ENCODE results near the gene NCAM2.
"Not testable (repeated sequence)": the region's sequence is repeated elsewhere in the genome, so short reads cannot be mapped to it uniquely, and the experiment has no call there.

NCAM2 gene

DNA sequence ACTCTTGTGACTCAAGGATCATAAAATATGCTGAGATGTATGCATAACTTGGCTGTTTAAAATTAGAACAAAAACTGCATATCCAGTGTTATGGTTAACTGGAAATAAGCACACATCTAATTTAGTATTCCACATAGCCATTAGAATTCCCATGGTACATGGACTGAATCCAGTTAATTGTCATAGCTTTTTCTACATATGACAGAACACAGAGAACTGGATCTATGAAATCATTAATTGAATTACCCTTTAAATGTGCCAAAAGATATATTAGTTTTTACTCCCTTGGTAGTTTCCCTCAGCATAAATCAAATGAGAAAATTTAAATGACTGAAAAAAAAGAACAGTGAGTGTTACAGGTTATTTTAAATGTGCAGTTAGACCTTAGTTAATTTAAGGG is 395.9 kb downstream of the NCAM2 start:
- H3K27me3 ChIP-seq (ENCODE audit: control insufficient read depth, insufficient read depth, low read length, poor library complexity, severe bottlenecking) = no peaks in the 10 kb centered on the region
- H3K36me3 ChIP-seq (ENCODE audit: control insufficient read depth, insufficient read depth, low read length) = no peaks in the 10 kb centered on the region
- no peaks in the 10 kb centered on the region for H3K9me3 ChIP-seq (ENCODE audit: control insufficient read depth, low read length)
- H3K4me3 ChIP-seq (ENCODE audit: insufficient read depth, low read depth, low read length) = no peak overlapping the region
- H3K4me1 ChIP-seq (ENCODE audit: control insufficient read depth, insufficient read depth, low read length) = no peaks in the 10 kb centered on the region
- H3K27ac ChIP-seq (ENCODE audit: insufficient read depth, low read depth, low read length, poor library complexity, severe bottlenecking) = no peak overlapping the region

- no peaks in the 10 kb centered on the region for H3K4me1 ChIP-seq (ENCODE audit: control insufficient read depth, insufficient read depth, low read length)
- H3K4me3 ChIP-seq (ENCODE audit: insufficient read depth, low read depth, low read length) = no peak overlapping the region
- no peak overlapping the region for H3K27ac ChIP-seq (ENCODE audit: insufficient read depth, low read depth, low read length, poor library complexity, severe bottlenecking)
- WGBS, 2 experiments = 93 to 94% methylated on average over 4 of the region's 4 CpGs
- no peaks in the 10 kb centered on the region for H3K27me3 ChIP-seq (ENCODE audit: control insufficient read depth, insufficient read depth, low read length, poor library complexity, severe bottlenecking)
- no peaks in the 10 kb centered on the region for H3K36me3 ChIP-seq (ENCODE audit: control insufficient read depth, insufficient read depth, low read length)
- H3K9me3 ChIP-seq (ENCODE audit: control insufficient read depth, low read length) = no peaks in the 10 kb centered on the region
Observed at GRCh38 chr21:21396424-21396823, 398.2 kb downstream of the NCAM2 start.

- no peaks in the 10 kb centered on the region for H3K27me3 ChIP-seq (ENCODE audit: control insufficient read depth, insufficient read depth, low read length, poor library complexity, severe bottlenecking)
- 89 to 96% methylated on average over 7 of the region's 7 CpGs for WGBS, 2 experiments
- no peak overlapping the region for H3K4me3 ChIP-seq (ENCODE audit: insufficient read depth, low read depth, low read length)
Observed at GRCh38 chr21:21397464-21397863, 399.3 kb downstream of the NCAM2 start.

GRCh38 chr21:21401444-21401843 is 403.2 kb downstream of the NCAM2 start:
- Histone ChIP-seq H3K36me3 (ENCODE audit: control insufficient read depth, insufficient read depth, low read length) (no peaks in the 10 kb centered on the region), H3K27ac (ENCODE audit: insufficient read depth, low read depth, low read length, poor library complexity, severe bottlenecking) (no peak overlapping the region), H3K4me1 (ENCODE audit: control insufficient read depth, insufficient read depth, low read length) (no peaks in the 10 kb centered on the region), H3K9me3 (ENCODE audit: control insufficient read depth, low read length) (no peaks in the 10 kb centered on the region), H3K27me3 (ENCODE audit: control insufficient read depth, insufficient read depth, low read length, poor library complexity, severe bottlenecking) (no peaks in the 10 kb centered on the region), H3K4me3 (ENCODE audit: insufficient read depth, low read depth, low read length) (no peak overlapping the region)

More at GRCh38 chr21:21397464-21397863, 399.3 kb downstream of the NCAM2 start:
- Histone ChIP-seq H3K9me3 (ENCODE audit: control insufficient read depth, low read length) (no peaks in the 10 kb centered on the region), H3K27ac (ENCODE audit: insufficient read depth, low read depth, low read length, poor library complexity, severe bottlenecking) (no peak overlapping the region), H3K36me3 (ENCODE audit: control insufficient read depth, insufficient read depth, low read length) (no peaks in the 10 kb centered on the region), H3K4me1 (ENCODE audit: control insufficient read depth, insufficient read depth, low read length) (no peaks in the 10 kb centered on the region)

- H3K36me3 ChIP-seq (ENCODE audit: control insufficient read depth, insufficient read depth, low read length) = not testable (repeated sequence)
Observed at GRCh38 chr21:21402187-21402586, 404.0 kb downstream of the NCAM2 start.

DNA sequence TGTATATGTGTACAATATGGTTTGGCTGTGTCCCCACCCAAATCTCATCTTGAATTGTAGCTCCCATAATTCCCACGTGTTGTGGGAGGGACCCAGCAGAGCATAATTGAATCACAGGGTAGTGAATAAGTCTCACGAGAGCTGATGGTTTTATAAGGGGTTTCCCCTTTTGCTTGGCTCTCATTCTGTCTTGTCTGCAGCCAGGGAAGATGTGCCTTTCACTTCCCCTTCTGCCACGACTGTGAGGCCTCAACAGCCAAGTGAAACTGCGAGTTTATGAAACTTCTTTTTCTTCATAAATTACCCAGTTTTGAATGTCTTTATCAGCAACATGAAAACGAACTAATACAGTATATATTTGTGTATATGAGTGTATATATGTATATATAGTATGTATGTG is 406.1 kb downstream of the NCAM2 start:
- H3K27me3 ChIP-seq (ENCODE audit: control insufficient read depth, insufficient read depth, low read length, poor library complexity, severe bottlenecking); H3K36me3 ChIP-seq (ENCODE audit: control insufficient read depth, insufficient read depth, low read length); H3K4me1 ChIP-seq (ENCODE audit: control insufficient read depth, insufficient read depth, low read length); H3K4me3 ChIP-seq (ENCODE audit: insufficient read depth, low read depth, low read length); H3K9me3 ChIP-seq (ENCODE audit: control insufficient read depth, low read length); H3K27ac ChIP-seq (ENCODE audit: insufficient read depth, low read depth, low read length, poor library complexity, severe bottlenecking): not testable (repeated sequence)
- WGBS, 2 experiments = 96 to 99% methylated on average over 4 of the region's 5 CpGs

More at GRCh38 chr21:21402187-21402586, 404.0 kb downstream of the NCAM2 start:
- not testable (repeated sequence) for H3K4me1 ChIP-seq (ENCODE audit: control insufficient read depth, insufficient read depth, low read length); H3K27me3 ChIP-seq (ENCODE audit: control insufficient read depth, insufficient read depth, low read length, poor library complexity, severe bottlenecking); H3K9me3 ChIP-seq (ENCODE audit: control insufficient read depth, low read length); H3K27ac ChIP-seq (ENCODE audit: insufficient read depth, low read depth, low read length, poor library complexity, severe bottlenecking); H3K4me3 ChIP-seq (ENCODE audit: insufficient read depth, low read depth, low read length)
- WGBS, 2 experiments = 91 to 96% methylated on average over 3 of the region's 3 CpGs

GRCh38 chr21:21406921-21407320 is 408.7 kb downstream of the NCAM2 start:
- Histone ChIP-seq H3K36me3 (ENCODE audit: control insufficient read depth, insufficient read depth, low read length) (no peaks in the 10 kb centered on the region), H3K27me3 (ENCODE audit: control insufficient read depth, insufficient read depth, low read length, poor library complexity, severe bottlenecking) (no peaks in the 10 kb centered on the region), H3K4me1 (ENCODE audit: control insufficient read depth, insufficient read depth, low read length) (no peaks in the 10 kb centered on the region), H3K27ac (ENCODE audit: insufficient read depth, low read depth, low read length, poor library complexity, severe bottlenecking) (no peak overlapping the region), H3K4me3 (ENCODE audit: insufficient read depth, low read depth, low read length) (no peak overlapping the region), H3K9me3 (ENCODE audit: control insufficient read depth, low read length) (no peaks in the 10 kb centered on the region)
- WGBS, 2 experiments = 94% methylated on average over 2 of the region's 3 CpGs; no CpG with 5 or more reads in 1 of the 2 experiments

DNA sequence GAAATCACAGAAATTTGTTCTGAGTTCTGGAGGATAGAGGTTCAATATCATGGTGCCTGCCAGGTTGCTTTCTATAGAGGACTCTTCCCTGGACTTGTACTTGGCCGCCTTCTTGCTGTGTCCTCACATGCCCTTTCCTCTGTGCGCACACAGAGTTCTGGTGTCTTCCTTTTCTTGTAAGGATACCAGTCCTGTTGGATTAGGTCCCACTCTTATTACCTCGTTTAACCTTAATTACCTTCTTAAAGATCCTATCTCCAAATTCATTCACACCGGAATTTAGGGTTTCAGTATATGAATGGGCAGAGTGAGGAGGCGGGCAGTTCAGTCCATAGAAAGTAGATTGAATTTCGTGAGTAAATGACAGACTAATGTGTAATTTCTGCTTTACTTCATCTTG is 413.9 kb downstream of the NCAM2 start:
- H3K9me3 ChIP-seq (ENCODE audit: control insufficient read depth, low read length) = no peaks in the 10 kb centered on the region
- 92 to 98% methylated on average over 3 to 4 of the region's 6 CpGs for WGBS, 2 experiments
- no peaks in the 10 kb centered on the region for H3K27me3 ChIP-seq (ENCODE audit: control insufficient read depth, insufficient read depth, low read length, poor library complexity, severe bottlenecking)
- no peak overlapping the region for H3K4me3 ChIP-seq (ENCODE audit: insufficient read depth, low read depth, low read length)
- H3K27ac ChIP-seq (ENCODE audit: insufficient read depth, low read depth, low read length, poor library complexity, severe bottlenecking) = no peak overlapping the region
- no peaks in the 10 kb centered on the region for H3K36me3 ChIP-seq (ENCODE audit: control insufficient read depth, insufficient read depth, low read length)
- H3K4me1 ChIP-seq (ENCODE audit: control insufficient read depth, insufficient read depth, low read length) = no peaks in the 10 kb centered on the region

DNA sequence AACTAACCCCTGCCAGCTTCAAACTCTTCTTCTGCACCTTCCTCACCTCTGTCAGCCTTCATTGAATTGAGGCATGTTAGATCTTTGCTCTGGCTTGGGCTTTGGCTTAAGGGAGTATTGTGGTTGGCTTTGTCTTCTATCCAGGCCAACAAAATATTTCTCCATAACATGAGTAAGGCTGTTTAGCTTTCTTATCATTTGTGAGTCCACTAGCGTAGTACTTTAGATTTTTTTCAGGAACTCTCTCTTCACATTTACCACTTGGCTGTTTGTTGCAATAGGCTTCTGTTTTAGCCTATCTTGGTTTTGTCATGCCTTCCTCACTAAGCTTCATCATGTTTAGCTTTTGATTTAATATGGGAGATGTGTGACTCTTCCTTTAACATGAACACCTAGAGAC is 417.5 kb downstream of the NCAM2 start:
- Histone ChIP-seq H3K36me3 (ENCODE audit: control insufficient read depth, insufficient read depth, low read length) (no peaks in the 10 kb centered on the region), H3K27me3 (ENCODE audit: control insufficient read depth, insufficient read depth, low read length, poor library complexity, severe bottlenecking) (no peaks in the 10 kb centered on the region), H3K27ac (ENCODE audit: insufficient read depth, low read depth, low read length, poor library complexity, severe bottlenecking) (no peak overlapping the region), H3K9me3 (ENCODE audit: control insufficient read depth, low read length) (no peaks in the 10 kb centered on the region), H3K4me3 (ENCODE audit: insufficient read depth, low read depth, low read length) (no peak overlapping the region), H3K4me1 (ENCODE audit: control insufficient read depth, insufficient read depth, low read length) (no peaks in the 10 kb centered on the region)
- 100% methylated on average over 1 of the region's 1 CpG for WGBS, 2 experiments

DNA sequence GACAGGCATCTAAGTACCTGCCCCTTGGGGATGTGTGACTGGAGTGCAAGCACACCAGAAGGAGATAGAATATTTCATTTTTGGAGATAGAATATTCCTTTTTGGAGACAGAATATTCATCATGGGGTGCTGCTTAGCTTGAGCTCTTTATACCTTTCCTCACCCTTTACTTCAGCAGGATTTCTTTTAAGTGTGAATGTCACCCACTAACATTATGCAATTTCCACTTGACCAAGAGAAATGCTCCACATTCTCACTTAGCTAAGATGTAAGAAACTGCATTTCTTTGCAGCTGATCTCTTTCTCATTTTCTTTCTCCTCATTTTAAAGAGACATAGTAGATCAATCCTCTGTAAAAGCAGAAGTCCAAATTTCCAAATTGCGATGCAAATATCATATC is 436.7 kb downstream of the NCAM2 start:
- Histone ChIP-seq H3K4me3 (ENCODE audit: insufficient read depth, low read depth, low read length) (no peak overlapping the region), H3K27me3 (ENCODE audit: control insufficient read depth, insufficient read depth, low read length, poor library complexity, severe bottlenecking) (no peaks in the 10 kb centered on the region), H3K36me3 (ENCODE audit: control insufficient read depth, insufficient read depth, low read length) (no peaks in the 10 kb centered on the region), H3K4me1 (ENCODE audit: control insufficient read depth, insufficient read depth, low read length) (no peaks in the 10 kb centered on the region), H3K9me3 (ENCODE audit: control insufficient read depth, low read length) (no peaks in the 10 kb centered on the region), H3K27ac (ENCODE audit: insufficient read depth, low read depth, low read length, poor library complexity, severe bottlenecking) (no peak overlapping the region)
- whole genome bisulfite sequencing, 2 experiments = 97 to 100% methylated on average over 1 of the region's 1 CpG

DNA sequence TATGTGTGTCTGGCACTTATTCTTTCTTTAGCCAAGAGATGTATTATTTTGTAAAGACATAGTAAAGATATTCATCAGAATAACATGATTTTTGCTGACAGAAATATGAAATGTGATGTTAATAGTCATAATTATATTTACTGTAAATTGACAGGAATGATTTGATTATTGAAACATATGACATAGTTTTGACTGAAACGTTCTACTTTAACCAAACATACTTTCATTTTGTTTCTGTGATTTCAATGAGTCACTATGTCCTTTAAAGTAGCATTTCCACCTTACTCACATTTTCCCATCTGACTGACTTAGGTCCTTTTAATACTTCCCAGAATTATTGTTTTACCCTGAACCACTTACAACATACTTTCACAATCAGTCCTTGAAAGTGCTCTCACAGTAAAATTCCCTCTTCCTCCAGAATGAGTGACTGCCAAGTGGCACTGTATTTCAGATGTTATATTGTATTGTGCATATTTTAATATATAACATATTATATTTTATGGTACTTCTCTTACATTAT is 437.9 kb downstream of the NCAM2 start:
- Histone ChIP-seq H3K4me3 (ENCODE audit: insufficient read depth, low read depth, low read length) (no peak overlapping the region), H3K27me3 (ENCODE audit: control insufficient read depth, insufficient read depth, low read length, poor library complexity, severe bottlenecking) (no peaks in the 10 kb centered on the region), H3K36me3 (ENCODE audit: control insufficient read depth, insufficient read depth, low read length) (no peaks in the 10 kb centered on the region), H3K9me3 (ENCODE audit: control insufficient read depth, low read length) (no peaks in the 10 kb centered on the region), H3K4me1 (ENCODE audit: control insufficient read depth, insufficient read depth, low read length) (no peaks in the 10 kb centered on the region), H3K27ac (ENCODE audit: insufficient read depth, low read depth, low read length, poor library complexity, severe bottlenecking) (no peak overlapping the region)
- WGBS, 2 experiments = 90% methylated on average over 1 of the region's 1 CpG
